SU-DHL-6 (cell line): ENCODE results near the gene CRX.

Source experiments
- H2AFZ ChIP-seq: fragments of 200-600 bp; sonication (generic); 2 replicates; pipeline ENCODE4 v1.6.1; 2014; ENCODE audit warnings: low read depth, mild to moderate bottlenecking, moderate library complexity, mixed read lengths, antibody characterized with exemption, low read length; ENCODE audit not compliant: severe bottlenecking
- H3F3A ChIP-seq: fragments of 200-600 bp; shearing (Covaris generic); 2 replicates; pipeline ENCODE4 v1.6.0; 2016; ENCODE audit warnings: antibody characterized with exemption, mild to moderate bottlenecking; ENCODE audit not compliant: insufficient read depth
- H3K27ac ChIP-seq: fragments of 200-600 bp; sonication (generic); 2 replicates; pipeline ENCODE4 v1.5.1; 2016; ENCODE audit warnings: low read depth, mild to moderate bottlenecking, low read length, moderate library complexity, mixed read lengths
- H3K27me3 ChIP-seq: fragments of 200-600 bp; sonication (generic), shearing (Covaris generic); 2 replicates; pipeline ENCODE4 v1.6.0; 2014; ENCODE audit warnings: mild to moderate bottlenecking, low read length
- H3K36me3 ChIP-seq: fragments of 200-600 bp; sonication (generic); 2 replicates; pipeline ENCODE4 v1.6.1; 2014; ENCODE audit warnings: mild to moderate bottlenecking, low read length, mixed read lengths
- H3K4me2 ChIP-seq: fragments of 300-600, 200-600 bp; shearing (Covaris generic), sonication (generic); 2 replicates; pipeline ENCODE4 v1.6.0; 2014; ENCODE audit warnings: low read length, low read depth, mild to moderate bottlenecking; ENCODE audit not compliant: poor library complexity, severe bottlenecking
- H3K4me3 ChIP-seq: fragments of 200-600 bp; sonication (generic); 2 replicates; pipeline ENCODE4 v1.5.1; 2014; ENCODE audit warnings: antibody characterized with exemption, low read length, mild to moderate bottlenecking, mixed read lengths; ENCODE audit not compliant: insufficient read depth, poor library complexity, severe bottlenecking
- H3K79me2 ChIP-seq: fragments of 200-600 bp; sonication (generic); 2 replicates; pipeline ENCODE4 v1.6.1; 2014; ENCODE audit warnings: mild to moderate bottlenecking, low read length, moderate library complexity; ENCODE audit not compliant: insufficient read depth
- H3K9ac ChIP-seq: fragments of 200-600 bp; sonication (generic); 2 replicates; pipeline ENCODE4 v1.7.0; 2014; ENCODE audit warnings: mild to moderate bottlenecking, low read length
- H3K9me2 ChIP-seq: fragments of 200-600 bp; sonication (generic); replicated peaks from 2 replicates; pipeline ENCODE4 v1.6.1; 2014; ENCODE audit warnings: low read length; ENCODE audit not compliant: insufficient read depth
- H3K9me3 ChIP-seq: fragments of 200-600 bp; sonication (generic); 2 replicates; pipeline ENCODE4 v1.6.1; 2014; ENCODE audit warnings: low read length, mixed read lengths; ENCODE audit not compliant: insufficient read depth
- H4K20me1 ChIP-seq: fragments of 200-600 bp; sonication (generic); 2 replicates; pipeline ENCODE4 v1.6.1; 2014; ENCODE audit warnings: low read depth, mild to moderate bottlenecking, antibody characterized with exemption, low read length, moderate library complexity, mixed read lengths
- CTCF ChIP-seq: fragments of 200-600 bp; sonication (generic); IDR thresholded peaks from one replicate; pipeline ENCODE4 v1.5.1; 2017; ENCODE audit warnings: antibody characterized with exemption, mild to moderate bottlenecking, low read length, moderate library complexity; ENCODE audit not compliant: insufficient read depth, poor library complexity, severe bottlenecking
- EZH2phosphoT487 ChIP-seq: fragments of 200-600 bp; sonication (generic), shearing (Covaris generic); conservative IDR thresholded peaks from 2 replicates; pipeline ENCODE4 v1.6.1; 2018; ENCODE audit warnings: mild to moderate bottlenecking, antibody characterized with exemption, low read length, moderate library complexity, mixed read lengths

The CRX gene

GRCh38 chr19:47839913-47840312 is 18.2 kb downstream of the CRX start:
- Histone ChIP-seq H3K27me3 (no peaks in the 10 kb centered on the region), H4K20me1 (no peaks in the 10 kb centered on the region), H3F3A (no peaks in the 10 kb centered on the region), H3K9me2 (no peaks in the 10 kb centered on the region), H3K79me2 (no peaks in the 10 kb centered on the region), H2AFZ (no peak overlapping the region), H3K4me3 (no peak overlapping the region), H3K9me3 (no peaks in the 10 kb centered on the region), H3K9ac (no peak overlapping the region), H3K27ac (no peak overlapping the region), H3K36me3 (no peaks in the 10 kb centered on the region), H3K4me2 (no peak overlapping the region)
- TF ChIP-seq EZH2phosphoT487, result no peak
- TF ChIP-seq CTCF, result no peak

GRCh38 chr19:47842941-47843340 is 21.2 kb downstream of the CRX start:
- no peaks in the 10 kb centered on the region for H3K79me2 ChIP-seq
- H3K9me2 ChIP-seq, result no peaks in the 10 kb centered on the region
- no peak overlapping the region for H3K27ac ChIP-seq
- no peak overlapping the region for H3K4me2 ChIP-seq
- no peak overlapping the region for H2AFZ ChIP-seq
- H4K20me1 ChIP-seq, result no peaks in the 10 kb centered on the region
- TF ChIP-seq EZH2phosphoT487 (no peak), CTCF (no peak)
- no peaks in the 10 kb centered on the region for H3K9me3 ChIP-seq
- H3K9ac ChIP-seq, result no peak overlapping the region
- no peaks in the 10 kb centered on the region for H3K27me3 ChIP-seq
- no peaks in the 10 kb centered on the region for H3F3A ChIP-seq
- no peaks in the 10 kb centered on the region for H3K36me3 ChIP-seq
- H3K4me3 ChIP-seq, result no peak overlapping the region

- no peak overlapping the region for H3K27ac ChIP-seq
- H3K36me3 ChIP-seq, result no peaks in the 10 kb centered on the region
- no peaks in the 10 kb centered on the region for H3K9me3 ChIP-seq
- no peaks in the 10 kb centered on the region for H4K20me1 ChIP-seq
- H3K9me2 ChIP-seq, result no peaks in the 10 kb centered on the region
- TF ChIP-seq EZH2phosphoT487 (no peak), CTCF (no peak)
- no peak overlapping the region for H3K4me3 ChIP-seq
- H3K27me3 ChIP-seq, result no peaks in the 10 kb centered on the region
- H2AFZ ChIP-seq, result no peak overlapping the region
- no peaks in the 10 kb centered on the region for H3F3A ChIP-seq
- H3K4me2 ChIP-seq, result no peak overlapping the region
- H3K9ac ChIP-seq, result no peak overlapping the region
- no peaks in the 10 kb centered on the region for H3K79me2 ChIP-seq
Observed at GRCh38 chr19:47848425-47848822, 26.7 kb downstream of the CRX start.
